Fibroblast of gingiva (primary cell): Measurements from ENCODE around the gene SUGCT.

Experiments
- DNase-seq: peaks from one replicate; pipeline ENCODE4 v3.0.0-alpha.2; 2011; ENCODE audit warnings: low read depth

The SUGCT gene

DNA sequence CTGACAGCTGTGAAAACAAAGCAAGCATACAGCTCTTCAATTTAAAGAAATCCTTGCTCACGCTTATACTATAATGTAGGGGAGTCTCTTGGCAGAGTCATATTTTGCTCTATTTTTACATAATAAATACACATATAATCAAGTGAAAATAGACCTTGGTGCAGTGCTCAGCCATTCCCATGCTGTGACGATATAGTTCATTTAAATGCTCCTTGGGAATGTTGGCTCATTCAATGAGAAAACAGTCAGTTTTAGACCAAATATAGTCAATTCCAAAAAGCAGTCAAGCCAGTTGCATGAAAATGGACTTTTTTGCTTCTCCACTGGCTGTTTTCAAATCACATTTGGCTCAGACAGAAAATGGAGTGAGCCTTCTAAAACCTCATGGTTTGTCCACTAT lies 587.4 kb downstream of the SUGCT start:
- DNase-seq: no peak

DNA sequence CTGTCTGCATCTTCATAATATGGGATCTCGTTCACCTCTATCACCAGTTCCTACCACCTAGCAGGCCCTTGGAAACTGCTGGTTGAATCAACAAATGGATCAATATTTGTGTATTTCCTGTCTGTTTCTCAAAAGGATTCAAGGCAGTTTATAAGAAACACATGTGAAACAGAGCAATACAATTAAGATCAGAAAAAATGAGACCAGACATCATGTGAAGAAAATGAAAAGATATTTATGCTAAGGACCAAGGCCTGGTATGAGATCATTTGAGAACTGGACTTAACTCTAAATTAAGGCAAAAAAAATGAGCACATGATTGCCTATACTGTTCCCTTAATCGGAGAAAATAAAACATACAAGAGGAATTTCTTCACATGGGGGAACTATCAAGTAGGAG lies 589.0 kb downstream of the SUGCT start:
- peak; percentile 33 for DNase-seq

DNA sequence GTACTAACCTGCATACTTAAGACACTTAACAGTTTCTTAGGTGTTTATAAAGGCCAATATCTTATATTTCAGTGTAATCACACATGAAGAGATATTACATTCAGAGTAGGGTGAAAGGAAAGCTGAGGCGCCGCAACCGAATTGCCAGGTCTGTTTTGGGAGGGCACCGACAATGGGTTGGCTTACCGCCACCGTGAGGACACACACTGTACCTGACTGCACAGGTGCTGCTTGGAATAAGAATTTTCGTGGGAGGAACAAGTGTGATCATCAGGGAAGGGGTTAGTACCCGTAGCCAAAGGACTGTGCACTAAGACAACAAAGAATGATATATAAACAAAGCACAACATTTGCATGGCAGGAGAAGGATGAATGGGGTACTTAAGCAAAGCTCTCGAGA lies 591.8 kb downstream of the SUGCT start:
- DNase-seq: no peak

DNA sequence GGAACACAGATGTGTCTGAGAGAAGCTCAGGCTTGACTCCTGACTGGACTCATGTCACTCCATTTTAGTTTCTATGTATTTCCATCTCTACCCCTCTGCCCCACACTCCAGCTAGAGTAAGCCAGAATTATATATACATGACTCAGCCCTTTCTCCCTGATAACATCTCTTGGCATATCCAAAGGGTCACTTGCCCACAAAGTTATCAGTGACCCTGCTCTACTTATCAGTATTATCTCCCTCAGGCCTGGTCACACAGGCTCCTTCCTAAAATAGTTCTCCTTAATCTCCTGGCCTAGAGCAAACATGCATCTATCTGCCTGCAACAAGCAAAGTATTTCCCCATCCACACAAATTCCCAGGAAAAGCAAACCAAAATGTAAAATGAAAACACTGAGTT lies 598.3 kb downstream of the SUGCT start:
- no peak for DNase-seq

DNA sequence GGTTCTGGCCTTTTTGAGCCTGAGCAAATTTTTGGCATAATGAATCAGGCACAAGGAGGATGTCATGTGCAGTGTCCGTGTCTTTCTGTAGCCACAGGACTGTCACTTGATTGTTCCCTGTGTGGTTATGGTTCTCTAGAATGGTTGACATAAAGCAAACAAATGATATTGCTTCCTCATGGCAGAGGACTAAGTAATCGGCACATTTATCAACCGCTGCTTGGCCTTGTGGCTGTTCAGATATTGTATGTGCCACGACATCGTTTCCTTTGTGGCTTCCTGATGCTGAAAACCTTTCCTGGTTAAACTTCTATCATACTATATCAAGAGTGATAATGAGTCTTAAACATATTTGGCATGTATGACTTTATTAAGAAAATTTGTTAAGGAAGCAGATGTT lies 598.8 kb downstream of the SUGCT start:
- DNase-seq: no peak

DNA sequence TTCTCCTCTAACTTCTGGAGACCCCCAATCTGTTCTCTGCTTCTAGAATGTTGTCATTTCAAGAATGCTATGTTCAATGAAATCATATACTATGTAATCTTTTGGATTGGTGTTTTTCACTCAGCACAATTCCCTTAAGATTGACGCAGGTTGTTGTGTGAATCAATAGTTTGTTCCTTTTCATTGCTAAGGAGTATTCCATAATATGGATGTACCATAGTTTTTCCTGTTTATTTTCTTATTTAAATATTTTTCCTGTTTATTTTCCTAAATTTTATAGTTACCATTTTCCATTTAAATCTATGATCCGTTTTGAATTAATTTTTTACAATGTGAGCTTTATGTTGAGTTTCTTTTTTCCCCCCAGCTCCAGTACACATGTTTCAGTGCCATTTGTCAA lies 604.5 kb downstream of the SUGCT start:
- no peak for DNase-seq

DNA sequence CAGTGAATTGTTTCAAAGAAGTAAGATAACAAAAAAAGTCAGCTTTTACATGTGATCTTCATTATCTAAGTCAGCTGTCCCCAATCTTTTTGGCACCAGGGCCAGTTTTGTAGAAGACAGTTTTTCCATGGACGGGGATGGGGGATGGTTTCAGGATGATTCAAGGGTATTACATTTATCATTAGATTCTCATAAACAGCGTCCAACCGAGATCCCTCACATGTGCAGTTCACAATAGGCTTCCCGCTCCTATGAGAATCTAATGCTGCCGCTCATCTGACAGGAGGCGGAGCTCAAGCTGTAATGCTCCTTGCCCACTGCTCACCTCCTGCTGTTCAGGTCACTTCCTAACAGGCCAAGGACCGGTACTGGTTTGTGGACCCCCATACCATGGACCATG lies 607.5 kb downstream of the SUGCT start:
- no peak for DNase-seq

DNA sequence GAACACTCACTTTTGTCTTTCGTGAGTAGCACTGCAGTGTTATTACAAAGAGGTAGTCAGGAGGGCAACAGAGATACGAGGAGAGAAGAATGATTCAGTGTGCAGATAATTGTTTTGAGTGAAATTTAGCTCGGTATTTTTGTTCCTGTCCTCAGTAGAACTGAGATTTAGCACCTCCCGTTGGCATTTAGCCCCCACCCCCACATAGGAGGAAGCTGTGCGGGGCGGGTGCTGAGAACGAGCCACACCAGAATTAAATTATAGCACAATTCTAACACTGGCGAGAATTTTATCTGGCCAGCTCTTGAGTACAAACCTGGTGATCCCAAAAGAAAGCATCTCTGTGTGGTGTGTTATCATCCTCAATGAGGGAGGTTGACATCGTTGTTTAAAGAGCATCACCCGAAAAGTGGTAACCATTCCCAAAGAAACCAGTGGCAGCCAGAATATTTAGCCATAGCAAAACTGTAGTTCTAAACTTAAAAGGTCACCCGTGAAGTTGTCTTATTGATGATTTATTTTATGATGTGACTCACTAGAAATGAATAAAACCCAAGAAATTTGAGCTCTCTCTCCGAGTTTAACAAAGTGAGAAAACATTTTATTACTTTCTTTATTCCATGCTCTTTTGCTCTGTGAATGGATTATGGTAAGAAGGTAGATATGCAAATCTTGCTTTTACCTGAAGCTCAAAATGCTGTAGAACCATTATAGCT lies 612.2 kb downstream of the SUGCT start:
- no peak for DNase-seq

DNA sequence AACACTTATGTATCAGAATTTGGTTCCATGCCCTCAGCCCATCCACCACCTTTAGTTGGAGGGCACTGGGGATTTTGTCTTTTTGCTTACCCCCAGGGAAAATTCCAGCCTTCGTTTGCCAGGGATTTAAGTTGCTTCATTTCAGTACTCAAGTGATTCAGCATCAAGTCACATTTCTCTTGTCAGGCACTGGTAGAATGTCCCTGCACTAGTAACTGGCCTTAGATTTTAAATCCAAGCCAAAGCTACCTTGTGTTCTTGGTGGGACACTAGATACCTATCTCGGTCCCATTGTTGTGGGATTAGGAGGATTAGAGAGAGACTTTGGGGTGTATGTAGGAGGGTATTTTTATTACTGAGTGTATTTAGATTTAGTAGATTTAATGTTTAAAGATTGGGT lies 613.1 kb downstream of the SUGCT start:
- DNase-seq: peak; percentile 45

DNA sequence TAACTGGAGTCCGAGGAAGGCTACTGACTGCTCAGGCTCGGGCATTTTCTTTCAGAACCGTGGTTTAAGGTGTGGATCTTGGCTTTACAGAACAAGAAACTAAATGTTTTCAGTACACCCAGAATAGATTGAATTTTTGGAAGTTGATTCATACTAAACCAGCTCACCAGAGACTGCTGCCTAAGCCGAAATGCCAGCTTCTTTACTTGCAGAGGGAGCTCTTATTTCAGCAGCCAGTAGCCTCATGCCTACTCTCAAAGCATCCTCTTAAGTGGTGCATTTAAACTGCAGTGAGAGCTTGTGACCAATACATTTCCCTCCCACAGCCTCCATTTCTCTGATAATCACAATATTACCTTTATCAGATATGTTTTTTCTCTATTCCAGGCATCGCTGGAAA lies 615.1 kb downstream of the SUGCT start:
- DNase-seq: peak; percentile 56

DNA sequence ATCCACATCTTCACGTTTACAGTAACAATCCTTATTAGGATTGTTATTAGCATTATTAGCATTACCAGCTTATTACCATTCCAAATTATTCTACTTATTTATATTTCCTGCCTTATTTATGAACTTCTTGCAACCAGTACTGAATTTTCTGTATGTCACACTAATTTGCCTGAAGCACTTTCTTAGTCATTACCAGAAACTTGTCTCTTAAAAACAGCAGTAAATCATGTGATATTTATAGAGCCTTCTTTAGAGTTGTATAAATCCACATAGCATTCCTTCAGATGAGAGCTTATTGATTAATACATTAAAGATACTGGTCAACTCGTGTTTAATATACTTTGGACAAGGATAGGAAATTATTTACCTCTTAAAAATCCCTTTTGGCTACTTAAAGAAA lies 618.6 kb downstream of the SUGCT start:
- no peak for DNase-seq

DNA sequence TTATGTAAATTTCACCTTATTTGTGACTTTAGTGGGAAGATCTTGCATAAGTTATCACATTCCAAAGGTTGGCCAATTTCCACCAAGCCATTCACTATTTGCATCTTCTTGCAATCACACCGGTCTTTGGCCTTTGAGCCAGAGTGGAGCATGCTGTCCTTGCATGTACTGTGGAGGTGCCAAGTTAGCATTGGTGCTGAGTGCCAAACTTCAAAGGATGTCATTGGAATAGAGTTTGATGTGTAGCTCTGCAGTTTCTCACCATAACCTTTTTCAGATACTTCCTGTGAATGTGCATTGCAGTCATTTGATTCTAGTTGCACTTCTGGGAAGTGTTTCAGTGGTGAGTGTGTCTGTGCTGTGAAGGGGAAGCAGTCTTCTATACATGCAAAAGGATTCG lies 620.6 kb downstream of the SUGCT start:
- no peak for DNase-seq

DNA sequence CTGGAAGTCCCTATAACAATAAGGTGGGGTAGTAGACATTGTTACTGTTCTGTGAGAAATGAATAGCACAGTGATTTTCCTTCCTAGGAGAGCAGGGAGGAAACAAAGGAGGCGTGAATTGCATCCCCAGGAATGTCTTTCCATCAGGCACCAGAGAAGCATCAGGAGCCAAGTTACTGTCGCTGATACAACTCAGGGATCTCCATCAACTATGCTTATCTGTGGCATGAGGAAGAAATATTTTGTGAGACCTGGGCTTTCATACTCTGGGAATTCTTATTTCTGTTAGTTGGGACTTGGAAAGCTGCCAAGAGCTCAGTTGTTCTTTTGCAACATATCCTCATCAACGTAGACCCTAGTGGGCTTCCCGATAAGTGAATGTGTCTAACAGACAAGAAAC lies 622.3 kb downstream of the SUGCT start:
- DNase-seq: no peak

DNA sequence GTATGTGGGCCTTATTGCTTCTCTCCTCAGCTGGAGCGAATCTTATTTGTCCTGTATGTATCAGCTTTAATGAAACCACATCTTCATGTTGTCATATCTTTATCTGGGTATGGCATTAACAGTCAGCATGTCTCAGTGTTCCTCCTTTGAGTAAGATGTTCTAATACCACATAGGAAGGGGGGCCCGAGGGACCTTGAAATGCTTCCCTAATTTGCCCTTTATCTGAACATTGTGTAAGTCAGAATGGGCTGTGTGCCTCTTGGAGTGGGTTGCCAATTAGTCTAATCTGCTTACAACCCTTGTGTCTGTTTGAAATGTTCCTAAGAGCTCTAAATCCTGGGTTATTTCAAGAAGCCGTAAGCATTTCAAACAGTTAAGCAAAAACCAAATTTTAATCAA lies 623.8 kb downstream of the SUGCT start:
- DNase-seq: peak; percentile 13

DNA sequence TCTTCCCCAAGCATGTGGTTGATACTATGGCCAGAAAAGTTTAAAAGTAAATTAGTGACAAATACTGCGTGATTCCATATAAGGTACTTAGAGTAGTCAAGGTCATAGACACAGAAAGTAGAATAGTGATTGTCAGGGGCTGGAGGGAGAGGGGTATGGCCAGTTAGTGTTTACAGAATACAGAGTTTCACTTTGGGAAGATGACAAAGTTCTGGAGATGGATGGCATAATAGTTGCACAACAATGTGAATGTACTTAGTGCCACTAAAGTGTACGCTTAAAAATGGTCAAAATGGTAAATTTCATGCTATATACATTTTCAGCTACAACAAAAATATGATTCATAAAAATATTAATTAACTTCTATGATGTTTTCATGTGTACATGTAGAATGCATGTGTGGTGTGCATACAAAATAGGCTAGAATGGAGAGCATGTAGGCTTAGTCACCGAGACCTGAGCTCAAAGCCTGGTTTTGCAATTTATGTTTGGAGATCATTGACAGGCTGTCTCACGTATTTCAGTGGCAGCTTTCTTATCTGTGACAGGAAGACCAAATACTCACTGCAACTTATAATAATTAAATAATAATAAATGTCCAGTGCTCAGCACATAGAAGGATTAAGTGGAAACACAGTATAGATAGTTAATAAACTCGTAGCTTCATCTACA lies 625.6 kb downstream of the SUGCT start:
- DNase-seq: no peak

DNA sequence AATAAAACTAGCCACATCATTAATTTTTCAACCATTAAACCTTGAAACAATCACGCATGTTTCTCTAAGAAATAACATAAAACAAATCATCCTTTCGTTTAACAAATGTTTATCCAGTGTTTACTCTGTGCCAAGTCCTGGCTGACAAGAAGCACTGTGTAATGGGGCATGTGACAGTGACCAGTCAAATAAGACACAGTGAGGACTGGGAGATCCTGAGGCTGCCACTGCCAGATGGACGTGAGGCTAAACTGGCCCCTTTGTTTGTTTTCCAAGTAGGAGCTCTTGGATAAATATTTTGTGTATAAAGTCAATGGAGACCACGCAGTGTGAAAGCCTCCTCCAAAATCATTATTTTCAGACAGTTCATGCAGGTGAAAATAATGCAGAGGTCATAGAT lies 626.2 kb downstream of the SUGCT start:
- DNase-seq: no peak

DNA sequence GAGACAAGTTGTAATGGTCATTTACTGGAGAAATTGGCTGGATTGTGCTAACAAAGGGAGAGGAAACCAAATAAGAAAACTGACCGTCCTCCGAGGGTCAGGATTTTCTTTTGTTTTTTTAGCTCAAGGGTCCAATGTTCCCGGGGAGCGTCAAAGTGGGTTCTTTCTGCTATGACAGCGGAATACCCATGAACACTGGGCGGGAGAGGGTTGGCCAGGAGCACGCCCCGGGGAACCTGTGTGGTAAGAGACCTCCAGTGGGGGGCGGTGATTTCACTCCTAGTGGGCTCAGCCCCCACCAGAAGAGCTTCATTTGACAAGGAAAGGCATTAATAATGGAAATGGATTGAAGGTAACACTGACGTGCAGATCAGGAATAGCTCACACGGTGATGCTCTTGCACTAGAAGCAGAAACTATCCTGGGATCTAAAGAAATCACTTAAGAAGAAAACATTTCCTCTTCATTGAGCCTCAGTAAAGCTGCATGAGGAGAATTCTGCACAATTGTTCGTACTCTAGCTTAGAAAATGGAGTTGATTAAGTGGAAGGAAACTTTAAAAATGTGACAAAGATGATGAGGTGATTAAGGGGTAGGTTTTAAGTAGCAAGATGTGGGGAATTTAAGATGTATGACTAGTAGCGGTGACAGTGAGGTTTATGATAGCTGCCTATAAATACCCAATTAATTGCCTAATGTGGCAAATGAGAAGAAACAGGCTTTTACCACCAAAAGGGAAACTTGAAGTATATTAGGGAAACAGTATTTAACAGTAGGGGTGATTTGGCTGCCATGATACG lies 627.2 kb downstream of the SUGCT start:
- DNase-seq: no peak

DNA sequence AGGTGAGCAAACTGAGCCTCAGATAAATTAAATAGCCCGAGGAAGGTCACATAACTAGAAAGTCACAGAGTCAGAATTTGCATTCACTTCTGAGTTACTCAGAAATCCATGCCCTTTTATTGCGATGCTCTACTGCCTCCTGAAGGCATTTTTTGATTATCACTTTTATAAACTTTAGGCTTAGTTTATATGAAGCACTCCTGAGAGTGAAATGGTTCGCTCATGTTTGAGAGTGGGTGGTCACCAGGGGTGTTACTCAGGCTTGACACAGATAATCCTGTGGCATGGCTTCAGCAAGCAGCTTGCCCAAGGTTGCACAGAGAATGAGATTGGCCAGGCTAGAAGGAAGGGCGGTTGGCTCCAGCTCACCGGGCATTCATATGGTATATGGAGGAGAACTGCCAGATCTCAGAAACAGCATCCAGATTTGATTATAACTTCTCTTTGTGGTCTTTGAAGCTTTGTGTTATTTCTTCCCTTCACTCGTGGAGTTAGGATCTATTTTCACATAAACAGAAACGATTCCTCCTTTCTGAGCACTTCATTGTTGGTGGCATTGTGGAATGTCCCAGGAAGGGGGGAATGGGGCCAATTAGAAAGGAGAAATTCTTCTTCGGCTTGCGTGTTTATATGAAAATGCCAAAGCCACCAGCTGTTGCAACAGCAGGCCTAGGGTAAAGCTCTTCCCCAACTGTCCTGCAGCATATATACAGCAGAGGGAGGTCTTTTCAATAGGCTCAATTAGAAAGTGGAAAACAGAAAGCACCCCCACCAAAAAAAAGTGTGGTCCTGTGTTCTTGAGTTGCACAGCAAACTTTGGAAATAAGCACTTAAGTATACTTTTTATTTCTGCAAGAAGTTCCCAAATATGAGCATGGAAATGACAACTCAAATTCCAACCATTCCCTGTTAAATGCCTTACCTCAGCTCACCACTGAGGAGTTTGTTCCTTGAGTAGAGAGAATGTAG lies 628.8 kb downstream of the SUGCT start:
- DNase-seq: peak; percentile 97

DNA sequence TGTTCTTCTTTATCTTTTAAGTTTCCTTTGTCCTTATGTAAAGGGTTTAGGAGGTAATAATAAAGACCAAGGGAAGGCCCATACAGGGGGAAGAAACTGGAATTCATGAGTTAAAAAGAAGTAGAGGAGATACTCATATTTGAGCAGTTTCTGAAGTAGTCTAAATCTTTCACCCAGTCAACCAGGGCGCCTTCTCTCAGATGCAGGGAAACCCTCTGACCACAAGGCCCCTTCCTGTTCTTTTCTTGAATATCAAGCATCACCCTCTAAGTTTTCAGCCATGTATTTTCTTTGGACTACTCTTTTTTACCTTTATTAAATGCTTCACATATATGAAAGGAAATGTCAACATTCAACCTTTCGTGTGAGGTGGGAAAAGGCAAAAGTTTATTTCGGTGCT lies 630.8 kb downstream of the SUGCT start:
- no peak for DNase-seq

DNA sequence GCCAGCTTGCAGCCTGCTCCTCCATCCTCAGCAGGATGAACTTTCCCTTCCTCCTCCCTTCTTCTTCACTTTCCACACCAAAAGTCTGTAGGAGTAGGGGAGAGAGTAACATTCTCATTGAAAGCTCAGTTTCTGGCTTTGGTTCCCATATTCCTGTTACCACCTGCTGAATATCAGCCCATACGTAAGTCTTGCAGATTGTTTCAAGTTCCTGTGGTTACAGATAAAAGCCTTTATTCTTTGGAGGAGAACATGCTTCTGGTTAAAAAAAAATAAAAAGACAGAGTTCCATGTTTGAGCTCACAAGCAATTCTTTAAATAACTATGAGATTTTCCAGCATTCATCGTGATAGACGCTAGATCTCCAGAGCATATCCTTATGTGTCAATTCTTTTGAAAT lies 637.3 kb downstream of the SUGCT start:
- no peak for DNase-seq

DNA sequence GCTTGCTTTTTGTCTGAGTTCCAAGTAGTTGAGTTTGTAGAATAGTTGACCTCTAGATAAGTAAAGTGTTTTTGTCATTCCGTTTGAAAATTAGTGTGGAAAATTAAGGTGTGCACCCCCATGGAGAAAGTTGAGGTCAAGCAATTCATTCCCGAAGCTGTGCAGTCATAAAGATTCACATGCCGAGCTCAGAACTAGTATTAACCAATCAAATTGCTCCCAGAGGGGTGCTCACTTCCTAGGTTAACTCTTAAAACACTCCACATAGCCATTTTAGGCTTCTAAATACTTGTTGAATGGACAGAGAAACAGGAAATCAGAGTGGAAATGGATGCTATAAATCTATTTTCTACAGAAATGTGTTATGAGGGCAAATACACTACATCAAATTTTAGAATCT lies 638.9 kb downstream of the SUGCT start:
- no peak for DNase-seq

DNA sequence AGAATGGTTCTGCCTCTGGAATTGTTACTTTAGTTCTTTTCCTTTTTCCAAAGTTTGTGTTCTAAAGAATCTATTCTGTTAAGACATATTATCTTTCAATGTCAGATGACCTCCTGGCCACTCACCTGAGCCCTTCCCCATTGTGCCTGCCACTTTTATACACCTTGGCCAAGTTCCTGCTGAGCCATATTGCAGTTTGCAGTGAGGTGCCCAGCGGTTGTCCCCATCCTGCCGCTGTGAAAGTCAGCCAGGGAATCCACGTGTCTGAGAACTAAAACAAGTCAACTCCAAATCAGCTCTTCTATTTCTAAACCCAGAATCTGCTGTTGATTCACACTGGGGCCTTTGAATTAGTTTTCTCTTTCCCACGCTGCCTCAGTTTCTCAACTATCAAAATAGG lies 641.1 kb downstream of the SUGCT start:
- no peak for DNase-seq
